Measurements from ENCODE around the gene ADCYAP1R1. TPM values are rescaled to one million over a fixed set of nuclear protein-coding genes. Genes with fewer than 3 reads are reported as not detected.

Gene ADCYAP1R1
- total RNA-seq, 4 donors from 2014 or later: under 0.01 to 2.7 (median 1.0) TPM

- H3K27ac ChIP-seq: no peak overlapping the region
- H3K4me1 ChIP-seq: peaks cover 0 to 9% (median 0%) of the 10 kb centered on the region in 4 donors
- no peaks in the 10 kb centered on the region for H3K27me3 ChIP-seq
- no peaks in the 10 kb centered on the region for H3K36me3 ChIP-seq
- WGBS, 2 donors: 22 to 30% methylated on average over 18 to 20 of the region's 20 CpGs
- DNase-seq (ENCODE audit: low spot score in 2 of 2): no peak
- no peak overlapping the region for H3K4me3 ChIP-seq
- TF ChIP-seq POLR2A (IDR thresholded peaks at IDR 0.05): no peak
- no peak for TF ChIP-seq CTCF (IDR thresholded peaks at IDR 0.05)
- no peak for TF ChIP-seq EP300 (IDR thresholded peaks at IDR 0.05)
- H3K9me3 ChIP-seq: no peaks in the 10 kb centered on the region
Measured at GRCh38 chr7:31027161-31027965, 24.7 kb upstream of the ADCYAP1R1 start.

- no peaks in the 10 kb centered on the region for H3K9me3 ChIP-seq
- H3K36me3 ChIP-seq: no peaks in the 10 kb centered on the region
- peaks cover 0 to 9% (median 0%) of the 10 kb centered on the region in 4 donors for H3K4me1 ChIP-seq
- H3K4me3 ChIP-seq: no peak overlapping the region
- DNase-seq (ENCODE audit: low spot score in 2 of 2): no peak
- WGBS, 2 donors: 92 to 97% methylated on average over 5 of the region's 5 CpGs
- no peaks in the 10 kb centered on the region for H3K27me3 ChIP-seq
- H3K27ac ChIP-seq: no peak overlapping the region
- TF ChIP-seq EP300 (IDR thresholded peaks at IDR 0.05): no peak
- no peak for TF ChIP-seq POLR2A (IDR thresholded peaks at IDR 0.05)
- no peak for TF ChIP-seq CTCF (IDR thresholded peaks at IDR 0.05)
Measured at GRCh38 chr7:31028006-31028405, 24.1 kb upstream of the ADCYAP1R1 start.

GRCh38 chr7:31028417-31028992 lies 23.6 kb upstream of the ADCYAP1R1 start:
- no peak overlapping the region for H3K27ac ChIP-seq

GRCh38 chr7:31029251-31030042 lies 22.7 kb upstream of the ADCYAP1R1 start:
- Histone ChIP-seq H3K27ac (no peak overlapping the region), H3K4me3 (no peak overlapping the region), H3K9me3 (no peaks in the 10 kb centered on the region), H3K4me1 (peaks cover 0 to 9% (median 0%) of the 10 kb centered on the region in 4 donors), H3K27me3 (no peaks in the 10 kb centered on the region), H3K36me3 (no peaks in the 10 kb centered on the region)
- 71 to 77% methylated on average over 7 of the region's 7 CpGs for WGBS, 2 donors
- TF ChIP-seq POLR2A (IDR thresholded peaks at IDR 0.05): no peak
- no peak for TF ChIP-seq CTCF (IDR thresholded peaks at IDR 0.05)
- DNase-seq (ENCODE audit: low spot score in 2 of 2): no peak

More at GRCh38 chr7:31028417-31028992, 23.6 kb upstream of the ADCYAP1R1 start:
- no peak for DNase-seq (ENCODE audit: low spot score in 2 of 2)
- peaks cover 0 to 9% (median 0%) of the 10 kb centered on the region in 4 donors for H3K4me1 ChIP-seq
- 91 to 94% methylated on average over 13 to 16 of the region's 18 CpGs for WGBS, 2 donors
- H3K27me3 ChIP-seq: no peaks in the 10 kb centered on the region
- H3K4me3 ChIP-seq: no peak overlapping the region
- TF ChIP-seq POLR2A (IDR thresholded peaks at IDR 0.05): no peak
- no peak for TF ChIP-seq CTCF (IDR thresholded peaks at IDR 0.05)
- TF ChIP-seq EP300 (IDR thresholded peaks at IDR 0.05): no peak
- H3K36me3 ChIP-seq: no peaks in the 10 kb centered on the region
- no peaks in the 10 kb centered on the region for H3K9me3 ChIP-seq

Measured in tibial nerve (tissue), 4 donors.